H1 (cell line): ENCODE data around the gene KRT24. TPM values are rescaled to one million over a fixed set of nuclear protein-coding genes. Genes with fewer than 3 reads are reported as not detected.

Experiments
- CHD2 ChIP-seq: IDR thresholded peaks from 2 replicates; pipeline ENCODE4 v1.6.1; 2012; ENCODE audit warnings: low read length, improper control_type of control experiment
- EGR1 ChIP-seq: IDR thresholded peaks from 2 replicates; pipeline ENCODE4 v1.6.1; 2011; ENCODE audit warnings: low read depth, low read length, borderline replicate concordance
- GABPA ChIP-seq: IDR thresholded peaks from 2 replicates; pipeline ENCODE4 v1.6.1; 2011; ENCODE audit warnings: mild to moderate bottlenecking, low read length, moderate library complexity, borderline replicate concordance; ENCODE audit not compliant: insufficient read depth
- SAP30 ChIP-seq: fragments of 300-600 bp; sonication (generic); IDR thresholded peaks from 2 replicates; pipeline ENCODE4 v1.7.1; 2012; ENCODE audit warnings: low read length, moderate library complexity, mild to moderate bottlenecking, inconsistent platforms; ENCODE audit not compliant: insufficient read depth, insufficient replicate concordance
- SIN3A ChIP-seq, 2 experiments: IDR thresholded peaks in 1 of 2; conservative IDR thresholded peaks in 1 of 2; 2 replicates each; pipeline ENCODE4 v1.6.1; 2011 to 2012; ENCODE audit warnings: low read length in 2 of 2, improper control_type of control experiment in 1 of 2, low read depth in 1 of 2, mild to moderate bottlenecking in 1 of 2
- polyA plus RNA-seq, 7 experiments: library from polyadenylated mRNA; depleted of rRNA in 3 of 7; stranded (reverse) in 5 of 7; unstranded in 2 of 7; fragments of >200 nt in 5 of 7; fragments of 200-250 nt in 2 of 7; gene quantifications; 1 replicate in 5 of 7; 2 replicates in 1 of 7; 4 replicates in 1 of 7; pipeline versions ENCODE4 v1.2.1 to v1.2.3, GENCODE V29; 2011 to 2013; ENCODE audit warnings: missing spikeins in 2 of 7, mixed read lengths in 2 of 7
- total RNA-seq: library from RNA; stranded (reverse); fragmentation: NEBNext Ultra II Directional; extraction: Animal tissue kit (Norgen Biotek cat#: 25700); gene quantifications from 2 replicates; pipeline ENCODE4 v1.2.1, GENCODE V29; 2021
- TF ChIP-seq, protein P1 (sequence below), 3 experiments: IDR thresholded peaks; 1 replicate in 2 of 3; 2 replicates in 1 of 3; pipeline versions ENCODE4 v1.5.1 to v1.6.1; 2011; ENCODE audit warnings: low read length in 3 of 3, mild to moderate bottlenecking in 3 of 3, inconsistent platforms in 2 of 3, low read depth in 1 of 3, moderate library complexity in 1 of 3; ENCODE audit not compliant: insufficient read depth in 1 of 3; ENCODE audit errors: control extremely low read depth in 1 of 3

The KRT24 gene
- total and polyA plus RNA-seq, 2 of the 8 experiments (the other 6 are each of a cell fraction or from before 2014, with no cell fraction given): not detected

DNA sequence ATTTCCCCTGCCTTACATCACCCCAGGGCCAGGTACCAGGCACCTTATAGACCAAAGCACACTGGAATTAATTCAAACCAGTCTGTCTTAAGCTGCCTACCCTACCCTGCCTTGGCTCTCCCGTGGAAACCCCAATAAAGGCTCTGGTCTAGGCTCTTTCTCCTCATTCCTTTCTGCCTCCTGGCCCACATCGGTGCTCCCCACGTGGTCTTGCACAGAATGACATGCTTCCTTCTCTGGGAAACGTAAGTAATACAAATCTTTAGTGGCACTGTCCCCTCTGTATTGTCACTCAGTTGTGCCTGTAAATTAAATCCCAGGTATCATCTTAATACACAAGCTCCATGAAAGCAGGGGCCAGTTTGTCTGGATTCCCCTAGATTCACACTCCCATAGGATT, 35.0 kb upstream of the KRT24 start (continued):
- TF ChIP-seq, protein P1, sequence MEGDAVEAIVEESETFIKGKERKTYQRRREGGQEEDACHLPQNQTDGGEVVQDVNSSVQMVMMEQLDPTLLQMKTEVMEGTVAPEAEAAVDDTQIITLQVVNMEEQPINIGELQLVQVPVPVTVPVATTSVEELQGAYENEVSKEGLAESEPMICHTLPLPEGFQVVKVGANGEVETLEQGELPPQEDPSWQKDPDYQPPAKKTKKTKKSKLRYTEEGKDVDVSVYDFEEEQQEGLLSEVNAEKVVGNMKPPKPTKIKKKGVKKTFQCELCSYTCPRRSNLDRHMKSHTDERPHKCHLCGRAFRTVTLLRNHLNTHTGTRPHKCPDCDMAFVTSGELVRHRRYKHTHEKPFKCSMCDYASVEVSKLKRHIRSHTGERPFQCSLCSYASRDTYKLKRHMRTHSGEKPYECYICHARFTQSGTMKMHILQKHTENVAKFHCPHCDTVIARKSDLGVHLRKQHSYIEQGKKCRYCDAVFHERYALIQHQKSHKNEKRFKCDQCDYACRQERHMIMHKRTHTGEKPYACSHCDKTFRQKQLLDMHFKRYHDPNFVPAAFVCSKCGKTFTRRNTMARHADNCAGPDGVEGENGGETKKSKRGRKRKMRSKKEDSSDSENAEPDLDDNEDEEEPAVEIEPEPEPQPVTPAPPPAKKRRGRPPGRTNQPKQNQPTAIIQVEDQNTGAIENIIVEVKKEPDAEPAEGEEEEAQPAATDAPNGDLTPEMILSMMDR (IDR thresholded peaks at IDR 0.05; ENCODE audit: control extremely low read depth in 1 of 3, insufficient read depth in 1 of 3, low read depth in 1 of 3, low read length in 3 of 3): no peak
- TF ChIP-seq SIN3A (conservative IDR thresholded peaks at IDR 0.05 in 1 of 2, IDR thresholded peaks at IDR 0.05 in 1 of 2; ENCODE audit: low read depth in 1 of 2, low read length in 2 of 2): no peak
- TF ChIP-seq CHD2: no peak
- TF ChIP-seq SAP30: no peak
- no peak for TF ChIP-seq GABPA
- TF ChIP-seq EGR1: no peak
- TF ChIP-seq, all 59 proteins: peak for 0
